WTC11 (cell line): ENCODE results near the gene FGF18. TPM values are rescaled to one million over a fixed set of nuclear protein-coding genes. Genes with fewer than 3 reads are reported as not detected.
"Not testable (repeated sequence)": the region's sequence is repeated elsewhere in the genome, so short reads cannot be mapped to it uniquely, and the experiment has no call there.

Experiments used
- ATAC-seq: fragments of 200-7000 bp; cut with Tn5 transposase; 2 replicates; pipeline ENCODE4 v1.10.0; 2021; ENCODE audit warnings: mild to moderate bottlenecking, moderate library complexity
- CTCF ChIA-PET: fragments of 300-600 bp; sonication (Branson Sonifier 250); formaldehyde crosslinking; loops from one replicate; lab custom pipeline; 2021; ENCODE audit warnings: antibody characterized with exemption; lab: Charles Lee
- POLR2A ChIA-PET: fragments of 350-600 bp; sonication (Branson Sonifier 250); formaldehyde crosslinking; loops from one replicate; lab custom pipeline; 2021; ENCODE audit warnings: antibody characterized with exemption; lab: Charles Lee
- DNase-seq: peaks from one replicate; pipeline ENCODE4 v3.0.0; 2021; ENCODE audit warnings: low spot score
- H3K27ac Mint-ChIP-seq: 2 replicates; pipeline ENCODE4 v1.8.0; 2021; ENCODE audit warnings: mixed read lengths
- H3K27me3 Mint-ChIP-seq: 2 replicates; pipeline ENCODE4 v1.8.0; 2021; ENCODE audit warnings: low read depth, mild to moderate bottlenecking, moderate library complexity, mixed read lengths
- H3K36me3 Mint-ChIP-seq: 2 replicates; pipeline ENCODE4 v1.8.0; 2021; ENCODE audit warnings: mixed read lengths
- H3K4me1 Mint-ChIP-seq: 2 replicates; pipeline ENCODE4 v1.8.0; 2022; ENCODE audit warnings: mixed read lengths
- H3K4me3 Mint-ChIP-seq: 2 replicates; pipeline ENCODE4 v1.8.0; 2021; ENCODE audit warnings: mild to moderate bottlenecking, moderate library complexity, mixed read lengths
- H3K9me3 Mint-ChIP-seq: 2 replicates; pipeline ENCODE4 v1.8.0; 2021; ENCODE audit warnings: mixed read lengths
- CREB1 ChIP-seq: sonication (generic); formaldehyde crosslinking; IDR thresholded peaks from 2 replicates; pipeline ENCODE4 v1.8.0; 2023; ENCODE audit warnings: mild to moderate bottlenecking, missing genetic modification reagents
- CTCF ChIP-seq: fragments of 200-600 bp; IDR thresholded peaks from 2 replicates; pipeline ENCODE4 v1.8.0; 2022; ENCODE audit warnings: antibody characterized with exemption
- MAX ChIP-seq: sonication (generic); formaldehyde crosslinking; IDR thresholded peaks from 2 replicates; pipeline ENCODE4 v1.8.0; 2022; ENCODE audit warnings: mild to moderate bottlenecking, missing genetic modification reagents
- NR1H2 ChIP-seq: sonication (generic); formaldehyde crosslinking; IDR thresholded peaks from 2 replicates; pipeline ENCODE4 v1.9.0; 2021; ENCODE audit warnings: mild to moderate bottlenecking, moderate library complexity, missing genetic modification reagents
- RELA ChIP-seq: sonication (generic); formaldehyde crosslinking; IDR thresholded peaks from 2 replicates; pipeline ENCODE4 v1.8.1; 2022; ENCODE audit warnings: missing genetic modification reagents, mild to moderate bottlenecking, borderline replicate concordance
- TP53 ChIP-seq: sonication (generic); formaldehyde crosslinking; IDR thresholded peaks from 2 replicates; pipeline ENCODE4 v1.8.1; 2023; ENCODE audit warnings: mild to moderate bottlenecking, missing genetic modification reagents
- USF2 ChIP-seq: sonication (generic); formaldehyde crosslinking; IDR thresholded peaks from 2 replicates; pipeline ENCODE4 v1.8.1; 2023; ENCODE audit warnings: mild to moderate bottlenecking, missing genetic modification reagents, moderate library complexity
- ZNF121 ChIP-seq: sonication (generic); formaldehyde crosslinking; IDR thresholded peaks from 2 replicates; pipeline ENCODE4 v1.8.0; 2023; ENCODE audit warnings: missing genetic modification reagents
- ZSCAN18 ChIP-seq: fragments of 250-450 bp; sonication (Bioruptor Pico); IDR thresholded peaks from 2 replicates; pipeline ENCODE4 v2.1.2; 2022; ENCODE audit warnings: mild to moderate bottlenecking, moderate library complexity
- total RNA-seq: library from RNA; stranded (reverse); gene quantifications from 3 replicates; pipeline ENCODE4 v1.2.3, GENCODE V29; 2021

FGF18 gene
- total RNA-seq, 1 experiment from 2014 or later: 0.72 TPM

GRCh38 chr5:171370881-171371280, 48.6 kb upstream of the FGF18 start:
- CTCF ChIA-PET: interaction anchor here (0.6 to 1.3 kb wide), 6 partner anchors 10 to 1850 kb away, joined by 3 to 6 read pairs (median 4); no protein-coding TSS in a partner anchor
- DNase-seq, H3K4me3 Mint-ChIP-seq, H3K9me3 Mint-ChIP-seq, POLR2A ChIA-PET, H3K27me3 Mint-ChIP-seq, H3K36me3 Mint-ChIP-seq, H3K27ac Mint-ChIP-seq, H3K4me1 Mint-ChIP-seq: not testable (repeated sequence)
- TF ChIP-seq CTCF: 0 out of 2 replicates have a peak, but pooled peaks have one; percentile 15
- ATAC-seq: peak; percentile 84

GRCh38 chr5:171371326-171371725, 48.1 kb upstream of the FGF18 start:
- ATAC-seq (peak; percentile 37; the same call in 1 of the 2 replicates), DNase-seq (no peak)
- no peak overlapping the region for H3K27ac Mint-ChIP-seq
- no peaks in the 10 kb centered on the region for H3K4me1 Mint-ChIP-seq
- POLR2A ChIA-PET: no interaction called here
- CTCF ChIA-PET: interaction anchor here (1.0 to 1.3 kb wide), 4 partner anchors 10 to 209 kb away, joined by 3 to 6 read pairs (median 4); no protein-coding TSS in a partner anchor
- H3K9me3 Mint-ChIP-seq: no peaks in the 10 kb centered on the region
- H3K4me3 Mint-ChIP-seq: no peak overlapping the region
- H3K36me3 Mint-ChIP-seq: no peaks in the 10 kb centered on the region
- no peaks in the 10 kb centered on the region; the same call in 1 of the 2 replicates for H3K27me3 Mint-ChIP-seq
- TF ChIP-seq NR1H2: no peak
- TF ChIP-seq TP53: no peak
- TF ChIP-seq CREB1 (CRISPR knock-in tag): no peak
- no peak for TF ChIP-seq RELA (CRISPR knock-in tag)
- TF ChIP-seq USF2: no peak
- TF ChIP-seq ZNF121: no peak

- no peak overlapping the region for H3K4me3 Mint-ChIP-seq
- POLR2A ChIA-PET: no interaction called here
- H3K27me3 Mint-ChIP-seq: no peaks in the 10 kb centered on the region; the same call in 1 of the 2 replicates
Observed at GRCh38 chr5:171379961-171380360, 39.5 kb upstream of the FGF18 start.

GRCh38 chr5:171384416-171384815, 35.0 kb upstream of the FGF18 start:
- H3K27me3 Mint-ChIP-seq, POLR2A ChIA-PET, ATAC-seq, DNase-seq, H3K4me3 Mint-ChIP-seq, H3K27ac Mint-ChIP-seq, CTCF ChIA-PET, H3K9me3 Mint-ChIP-seq, H3K4me1 Mint-ChIP-seq: not testable (repeated sequence)
- H3K36me3 Mint-ChIP-seq: peaks cover 15% of the 10 kb centered on the region

More at GRCh38 chr5:171379961-171380360, 39.5 kb upstream of the FGF18 start:
- no peaks in the 10 kb centered on the region for H3K36me3 Mint-ChIP-seq
- CTCF ChIA-PET: interaction anchor here (1.1 to 2.4 kb wide), 2 partner anchors 15 to 60 kb away, joined by 3 to 10 read pairs; no protein-coding TSS in a partner anchor
- TF ChIP-seq MAX (CRISPR knock-in tag): no peak
- no peak overlapping the region for H3K27ac Mint-ChIP-seq
- ATAC-seq (no peak), DNase-seq (no peak)
- no peaks in the 10 kb centered on the region for H3K9me3 Mint-ChIP-seq
- H3K4me1 Mint-ChIP-seq: no peaks in the 10 kb centered on the region

GRCh38 chr5:171384999-171385398, 34.4 kb upstream of the FGF18 start:
- H3K4me3 Mint-ChIP-seq, H3K27ac Mint-ChIP-seq, H3K27me3 Mint-ChIP-seq, ATAC-seq, POLR2A ChIA-PET, H3K4me1 Mint-ChIP-seq, H3K9me3 Mint-ChIP-seq, DNase-seq, CTCF ChIA-PET: not testable (repeated sequence)
- H3K36me3 Mint-ChIP-seq: peaks cover 21% of the 10 kb centered on the region

GRCh38 chr5:171386006-171386671, 33.3 kb upstream of the FGF18 start:
- Mint-ChIP-seq H3K9me3 (no peaks in the 10 kb centered on the region), H3K27ac (no peak overlapping the region), H3K27me3 (no peaks in the 10 kb centered on the region; the same call in 1 of the 2 replicates), H3K4me3 (peak overlapping the region; percentile 54)
- POLR2A ChIA-PET: interaction anchor here (0.6 to 0.8 kb wide), 3 partner anchors 292 to 855 kb away, joined by 3 to 5 read pairs (median 4); no protein-coding TSS in a partner anchor
- DNase-seq: no peak
- TF ChIP-seq ZSCAN18 (CRISPR knock-in tag): no peak
- TF ChIP-seq ZNF121: 0 out of 2 replicates have a peak, but pooled peaks have one; percentile 14
- TF ChIP-seq, all 79 proteins: peak for 1
- ATAC-seq: no peak
- H3K4me1 Mint-ChIP-seq: peaks cover 18% of the 10 kb centered on the region
- peaks cover 32% of the 10 kb centered on the region for H3K36me3 Mint-ChIP-seq
- CTCF ChIA-PET: interaction anchor here (1.1 to 1.4 kb wide), 3 partner anchors 21 to 44 kb away, joined by 4 to 6 read pairs (median 5); no protein-coding TSS in a partner anchor
